HepG2 (cell line): ENCODE data around the gene YIPF5. TPM values are rescaled to one million over a fixed set of nuclear protein-coding genes. Genes with fewer than 3 reads are reported as not detected.

ENCODE experiments used
- ATAC-seq: fragments of 200-7000 bp; cut with Tn5 transposase; 3 replicates; pipeline ENCODE4 v1.9.1; 2020; ENCODE audit warnings: mild to moderate bottlenecking, moderate library complexity
- BruUV-seq: library from RNA; stranded (reverse); fragments of 400-500 nt; replicated peaks from 2 replicates; lab custom pipeline; 2021; lab: Mats Ljungman, UMichigan
- CTCF ChIA-PET: fragments of 300-600 bp; formaldehyde crosslinking; extraction: SDS; loops from one replicate; lab custom pipeline; 2021; ENCODE audit warnings: low total read pairs, inconsistent platforms, low intra/inter-chr PET ratio; lab: Yijun Ruan, JAX
- POLR2A ChIA-PET: fragments of 350-600 bp; sonication (Branson Sonifier 250); formaldehyde crosslinking; loops from one replicate; lab custom pipeline; 2020; ENCODE audit warnings: antibody characterized with exemption, inconsistent platforms; lab: Yijun Ruan, JAX
- DNase-seq: peaks from one replicate; pipeline ENCODE4 v3.0.0-alpha.2; 2015; ENCODE audit warnings: low spot score
- FAIRE-seq: peaks from 3 replicates; lab custom pipeline; 2011; peaks lifted over from hg19 to GRCh38; lab: Jason Lieb, UNC
- H2AFZ ChIP-seq: one replicate; pipeline ENCODE4 v1.6.1; 2011; ENCODE audit warnings: low read length, inconsistent platforms
- H3K27ac ChIP-seq: fragments of 300-600 bp; 3 replicates; pipeline ENCODE4 v1.8.0; 2011; ENCODE audit warnings: mixed run types, mild to moderate bottlenecking, mixed read lengths, low read length, inconsistent platforms; ENCODE audit not compliant: insufficient read depth; ENCODE audit errors: extremely low read length
- H3K27me3 ChIP-seq, 2 experiments: fragments of 200-600 bp in 1 of 2; 2 replicates in 1 of 2; 3 replicates in 1 of 2; pipeline versions ENCODE4 v1.6.0 to v1.8.0; 2011; ENCODE audit warnings: low read length in 2 of 2, mild to moderate bottlenecking in 2 of 2, moderate library complexity in 2 of 2, inconsistent platforms in 1 of 2; ENCODE audit not compliant: insufficient read depth in 2 of 2, control insufficient read depth in 1 of 2
- H3K36me3 ChIP-seq, 2 experiments: fragments of 200-600 bp in 1 of 2; replicated peaks in 1 of 2; 2 replicates in 1 of 2; 3 replicates in 1 of 2; pipeline versions ENCODE4 v1.5.1 to v1.8.0; 2011; ENCODE audit warnings: low read length in 2 of 2, inconsistent platforms in 1 of 2; ENCODE audit not compliant: insufficient read depth in 2 of 2, control insufficient read depth in 1 of 2
- H3K4me1 ChIP-seq: 2 replicates; pipeline ENCODE4 v1.5.1; 2012; ENCODE audit warnings: low read length, inconsistent platforms; ENCODE audit not compliant: insufficient read depth
- H3K4me2 ChIP-seq: 2 replicates; pipeline ENCODE4 v1.6.0; 2011; ENCODE audit warnings: low read depth, low read length, inconsistent platforms
- H3K4me3 ChIP-seq, 3 experiments: fragments of 200-600 bp in 1 of 3; sonication (generic), shearing (Covaris generic) in 1 of 3; replicated peaks in 1 of 3; 2 replicates each; pipeline ENCODE4 v1.5.1; 2011 to 2016; ENCODE audit warnings: low read length in 3 of 3, inconsistent platforms in 2 of 3, low read depth in 2 of 3, mild to moderate bottlenecking in 2 of 3, control low read depth in 1 of 3, mixed read lengths in 1 of 3; ENCODE audit not compliant: insufficient read depth in 1 of 3
- H3K79me2 ChIP-seq: one replicate; pipeline ENCODE4 v1.6.1; 2011; ENCODE audit warnings: low read length, inconsistent platforms; ENCODE audit not compliant: insufficient read depth
- H3K9ac ChIP-seq: 2 replicates; pipeline ENCODE4 v1.6.0; 2011; ENCODE audit warnings: mild to moderate bottlenecking, low read depth, low read length, inconsistent platforms; ENCODE audit not compliant: insufficient read depth
- H3K9me3 ChIP-seq: 2 replicates; pipeline ENCODE4 v1.5.1; 2012; ENCODE audit warnings: mild to moderate bottlenecking, low read length
- H4K20me1 ChIP-seq: 2 replicates; pipeline ENCODE4 v1.6.0; 2011; ENCODE audit warnings: inconsistent platforms, mild to moderate bottlenecking, low read length, moderate library complexity; ENCODE audit not compliant: insufficient read depth
- BRF2 ChIP-seq: sonication (generic); formaldehyde crosslinking; IDR thresholded peaks from 2 replicates; pipeline ENCODE4 v1.8.1; 2022; ENCODE audit warnings: mild to moderate bottlenecking, missing genetic modification reagents
- CREBL2 ChIP-seq: sonication (generic); formaldehyde crosslinking; IDR thresholded peaks from 2 replicates; pipeline ENCODE4 v1.8.1; 2023; ENCODE audit warnings: missing genetic modification reagents, mild to moderate bottlenecking, borderline replicate concordance
- HNF4G ChIP-seq, 2 experiments: sonication (generic) in 1 of 2; formaldehyde crosslinking in 1 of 2; IDR thresholded peaks; 2 replicates each; pipeline versions ENCODE4 v1.4.0 to v1.6.1; 2011 to 2020; ENCODE audit warnings: borderline replicate concordance in 2 of 2, low read depth in 2 of 2, mild to moderate bottlenecking in 2 of 2, low read length in 1 of 2, missing genetic modification reagents in 1 of 2, moderate library complexity in 1 of 2
- LCORL ChIP-seq, 2 experiments: fragments of 450-650 bp in 1 of 2; sonication (generic) in 1 of 2; formaldehyde crosslinking in 1 of 2; IDR thresholded peaks; 2 replicates each; pipeline versions ENCODE4 v1.5.0 to v1.6.1; 2017 to 2020; ENCODE audit warnings: antibody characterized with exemption in 1 of 2, missing genetic modification reagents in 1 of 2
- NAIF1 ChIP-seq: sonication (generic); formaldehyde crosslinking; IDR thresholded peaks from 2 replicates; pipeline ENCODE4 v1.5.0; 2020; ENCODE audit warnings: mild to moderate bottlenecking, missing genetic modification reagents, borderline replicate concordance
- NCOA5 ChIP-seq: sonication (generic); formaldehyde crosslinking; IDR thresholded peaks from 2 replicates; pipeline ENCODE4 v1.4.0; 2020; ENCODE audit warnings: missing genetic modification reagents
- SCMH1 ChIP-seq: sonication (generic); formaldehyde crosslinking; IDR thresholded peaks from 2 replicates; pipeline ENCODE4 v1.9.0; 2021; ENCODE audit warnings: missing genetic modification reagents, mild to moderate bottlenecking, borderline replicate concordance
- SNAPC2 ChIP-seq: sonication (generic); formaldehyde crosslinking; IDR thresholded peaks from 2 replicates; pipeline ENCODE4 v1.8.1; 2022; ENCODE audit warnings: mild to moderate bottlenecking, missing genetic modification reagents
- ZFP36L2 ChIP-seq: sonication (generic); formaldehyde crosslinking; IDR thresholded peaks from 2 replicates; pipeline ENCODE4 v1.4.0; 2020; ENCODE audit warnings: missing genetic modification reagents
- ZNF17 ChIP-seq: sonication (generic); formaldehyde crosslinking; IDR thresholded peaks from 2 replicates; pipeline ENCODE4 v1.5.0; 2020; ENCODE audit warnings: mild to moderate bottlenecking, missing genetic modification reagents
- ZNF224 ChIP-seq: sonication (generic); formaldehyde crosslinking; IDR thresholded peaks from 2 replicates; pipeline ENCODE4 v1.5.0; 2020; ENCODE audit warnings: mild to moderate bottlenecking, missing genetic modification reagents
- ZNF577 ChIP-seq: sonication (generic); formaldehyde crosslinking; IDR thresholded peaks from 2 replicates; pipeline ENCODE4 v1.4.0; 2020; ENCODE audit warnings: mild to moderate bottlenecking, low read depth, missing genetic modification reagents, borderline replicate concordance
- ZNF768 ChIP-seq: sonication (generic); formaldehyde crosslinking; IDR thresholded peaks from 2 replicates; pipeline ENCODE4 v1.4.0; 2020; ENCODE audit warnings: missing genetic modification reagents
- ZNF790 ChIP-seq: sonication (generic); formaldehyde crosslinking; IDR thresholded peaks from 2 replicates; pipeline ENCODE4 v1.8.0; 2022; ENCODE audit warnings: missing genetic modification reagents, mild to moderate bottlenecking, borderline replicate concordance
- WGBS: methylation state at CpG from one replicate; pipeline ENCODE4 v1.1.6; 2017; ENCODE audit warnings: low lambda C conversion rate; 5-methylcytosine and 5-hydroxymethylcytosine counted together
- in situ Hi-C: cut with HindIII; loops from 2 replicates; pipeline ENCODE4 v1.10.0; 2017; ENCODE audit warnings: low pct_unique_long_range_greater_than_20kb; ENCODE audit not compliant: extremely low pct_ligation_motif_present
- intact Hi-C: fragments of 100-400 bp; cut with micrococcal nuclease; formaldehyde crosslinking; loops from one replicate; pipeline ENCODE4 v1.10.0; 2022; ENCODE audit not compliant: unreplicated experiment
- polyA plus RNA-seq, 8 experiments: library from polyadenylated mRNA; depleted of rRNA in 3 of 8; stranded (reverse) in 7 of 8; unstranded in 1 of 8; fragments of >200 nt; fragmentation: Illumina TruSeq in 4 of 8; extraction: Trizol in 4 of 8; gene quantifications; 2 replicates each; pipeline versions ENCODE4 v1.2.1 to v1.2.3, GENCODE V29; 2011 to 2016; ENCODE audit warnings: low read depth in 4 of 8, missing spikeins in 1 of 8, mixed read lengths in 1 of 8; ENCODE audit not compliant: insufficient read depth in 1 of 8
- total RNA-seq, 5 experiments: library from RNA; depleted of rRNA; stranded (reverse); fragments of >200 nt; fragmentation: Illumina TruSeq; extraction: Trizol; gene quantifications; 2 replicates each; pipeline ENCODE4 v1.2.3, GENCODE V29; 2016; ENCODE audit warnings: low read depth in 1 of 5

YIPF5 gene
- total and polyA plus RNA-seq, 2 of the 13 experiments (the other 11 are each of a cell fraction or from before 2014, with no cell fraction given), result 61.4 to 73.6 TPM

GRCh38 chr5:144173766-144174165 is 3.3 kb upstream of the YIPF5 start (continued):
- no peak for TF ChIP-seq BRF2 (CRISPR knock-in tag)

GRCh38 chr5:144169904-144170275 is 569 bp downstream of the YIPF5 start:
- Histone ChIP-seq H3K36me3 (peaks cover 2 to 32% of the 10 kb centered on the region in 2 experiments; a peak in 4 of 5 replicates), H3K9me3 (no peaks in the 10 kb centered on the region), H4K20me1 (no peaks in the 10 kb centered on the region), H3K4me3 (peak overlapping the region; percentile 81 to 99 (median 95)), H3K79me2 (peaks cover 33% of the 10 kb centered on the region), H2AFZ (peak overlapping the region; percentile 58), H3K4me1 (peaks cover 37% of the 10 kb centered on the region), H3K4me2 (peak overlapping the region; percentile 72), H3K27me3 (peaks cover 0 to 3% of the 10 kb centered on the region in 2 experiments; a peak in 2 of 5 replicates), H3K27ac (peak overlapping the region; percentile 79), H3K9ac (peak overlapping the region; percentile 94)
- FAIRE-seq, result no peak
- BruUV-seq, result TSS peak; percentile 65
- WGBS, result 2% methylated on average over 12 of the region's 12 CpGs
- POLR2A ChIA-PET, result interaction anchor here (1.8 kb wide), 1 partner anchor 22 kb away, joined by 6 read pairs; no protein-coding TSS in a partner anchor
- ATAC-seq, result peak; percentile 6; the same call in 2 of the 3 replicates
- in situ Hi-C loops (no loop called here), intact Hi-C loops (no loop called here)
- 0 out of 2 replicates have a peak, but pooled peaks have one; percentile 9 for TF ChIP-seq ZNF17 (CRISPR knock-in tag)
- TF ChIP-seq ZFP36L2 (CRISPR knock-in tag), result no peak
- TF ChIP-seq ZNF768 (CRISPR knock-in tag), result no peak
- TF ChIP-seq HNF4G (IDR thresholded peaks at IDR 0.05; ENCODE audit: borderline replicate concordance, low read depth, low read length), result no peak
- no peak for TF ChIP-seq HNF4G (CRISPR knock-in tag; IDR thresholded peaks at IDR 0.05; ENCODE audit: borderline replicate concordance, low read depth)
- TF ChIP-seq CREBL2 (CRISPR knock-in tag), result no peak
- no peak for TF ChIP-seq NCOA5 (CRISPR knock-in tag)
- no peak for TF ChIP-seq SNAPC2 (CRISPR knock-in tag)
- 0 out of 2 replicates have a peak, but pooled peaks have one; percentile 11 for TF ChIP-seq ZNF790
- no peak for TF ChIP-seq SCMH1
- 0 out of 2 replicates have a peak, but pooled peaks have one; percentile 43 for TF ChIP-seq ZNF224 (CRISPR knock-in tag)
- 0 out of 2 replicates have a peak, but pooled peaks have one; percentile 19 for TF ChIP-seq NAIF1 (CRISPR knock-in tag)
- no peak for TF ChIP-seq ZNF577 (CRISPR knock-in tag)
- no peak for TF ChIP-seq LCORL (IDR thresholded peaks at IDR 0.05)
- TF ChIP-seq LCORL (CRISPR knock-in tag; IDR thresholded peaks at IDR 0.05), result peak; percentile 2; the same call in 1 of the 2 replicates
- DNase-seq, result no peak
- CTCF ChIA-PET, result no interaction called here
